H7 (cell line): ENCODE measurements around the gene PTPRD. TPM values are rescaled to one million over a fixed set of nuclear protein-coding genes. Genes with fewer than 3 reads are reported as not detected.

ENCODE experiments used
- DNase-seq: peaks from one replicate; pipeline ENCODE4 v3.0.0; 2012
- H3K27me3 ChIP-seq: 2 replicates; pipeline ENCODE4 v1.6.0; 2011; ENCODE audit warnings: mild to moderate bottlenecking, low read length; ENCODE audit not compliant: control insufficient read depth, insufficient read depth
- H3K36me3 ChIP-seq: replicated peaks from 2 replicates; pipeline ENCODE4 v1.5.1; 2011; ENCODE audit warnings: low read length; ENCODE audit not compliant: control insufficient read depth, insufficient read depth
- H3K4me3 ChIP-seq: 2 replicates; pipeline ENCODE4 v1.5.1; 2011; ENCODE audit warnings: low read depth, mild to moderate bottlenecking, control low read depth, low read length, moderate library complexity; ENCODE audit not compliant: insufficient read depth
- total RNA-seq: library from RNA; depleted of rRNA; stranded (reverse); fragments of >200 nt; shearing (Covaris generic); gene quantifications from 2 replicates; pipeline ENCODE4 v1.2.3, GENCODE V29; 2014

The PTPRD gene
- total RNA-seq, 1 experiment from 2014 or later, result 21.5 TPM

DNA sequence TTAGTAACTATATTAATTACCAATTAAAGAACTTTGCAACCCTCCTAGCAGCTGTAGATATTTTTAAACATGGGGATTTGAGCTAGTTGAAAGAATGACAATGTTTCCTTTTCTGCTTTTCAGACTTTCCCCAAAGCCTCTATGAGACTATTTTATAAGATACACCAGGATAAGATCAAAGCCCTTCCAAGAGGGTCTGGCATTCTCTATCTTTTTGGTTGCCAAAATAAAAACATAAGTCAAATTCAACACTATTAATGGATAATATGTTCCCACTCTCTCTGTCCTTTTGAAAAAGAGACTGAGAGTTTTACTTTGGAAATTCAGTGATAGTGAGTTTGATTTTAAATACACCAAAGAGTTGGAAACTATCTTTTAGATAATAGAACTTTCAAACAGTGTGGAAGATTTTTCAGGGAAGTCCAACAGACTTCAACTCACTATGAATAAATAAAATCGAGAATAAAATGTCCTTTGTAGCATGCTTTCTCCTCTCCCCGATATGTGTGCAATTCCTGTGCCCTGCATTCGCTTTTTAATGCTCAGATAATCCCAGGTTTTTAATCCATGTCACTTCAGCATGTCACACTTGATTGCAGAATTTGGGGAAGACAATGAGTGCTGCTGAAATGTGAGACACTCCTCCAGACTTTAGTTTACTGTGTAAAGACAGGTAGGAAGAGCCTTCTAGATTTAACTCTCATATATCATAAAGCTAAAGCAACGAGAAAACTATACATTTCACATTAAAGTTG is 1717.5 kb downstream of the PTPRD start:
- Histone ChIP-seq H3K4me3 (no peak overlapping the region), H3K27me3 (no peaks in the 10 kb centered on the region), H3K36me3 (no peaks in the 10 kb centered on the region)
- DNase-seq, result no peak

- no peak for DNase-seq
- no peaks in the 10 kb centered on the region for H3K27me3 ChIP-seq
- no peak overlapping the region for H3K4me3 ChIP-seq
- no peaks in the 10 kb centered on the region for H3K36me3 ChIP-seq
Measured at GRCh38 chr9:8890695-8891094, 1722.1 kb downstream of the PTPRD start.

GRCh38 chr9:8889100-8889499 is 1723.7 kb downstream of the PTPRD start:
- DNase-seq, result no peak

GRCh38 chr9:8888591-8888990 is 1724.2 kb downstream of the PTPRD start:
- no peaks in the 10 kb centered on the region for H3K27me3 ChIP-seq
- no peak overlapping the region for H3K4me3 ChIP-seq
- no peaks in the 10 kb centered on the region for H3K36me3 ChIP-seq
- no peak for DNase-seq

More at GRCh38 chr9:8889100-8889499, 1723.7 kb downstream of the PTPRD start:
- H3K27me3 ChIP-seq, result no peaks in the 10 kb centered on the region
- H3K36me3 ChIP-seq, result no peaks in the 10 kb centered on the region
- no peak overlapping the region for H3K4me3 ChIP-seq

GRCh38 chr9:8887369-8887768 is 1725.4 kb downstream of the PTPRD start:
- no peak for DNase-seq
- Histone ChIP-seq H3K36me3 (no peaks in the 10 kb centered on the region), H3K27me3 (no peaks in the 10 kb centered on the region), H3K4me3 (no peak overlapping the region)

DNA sequence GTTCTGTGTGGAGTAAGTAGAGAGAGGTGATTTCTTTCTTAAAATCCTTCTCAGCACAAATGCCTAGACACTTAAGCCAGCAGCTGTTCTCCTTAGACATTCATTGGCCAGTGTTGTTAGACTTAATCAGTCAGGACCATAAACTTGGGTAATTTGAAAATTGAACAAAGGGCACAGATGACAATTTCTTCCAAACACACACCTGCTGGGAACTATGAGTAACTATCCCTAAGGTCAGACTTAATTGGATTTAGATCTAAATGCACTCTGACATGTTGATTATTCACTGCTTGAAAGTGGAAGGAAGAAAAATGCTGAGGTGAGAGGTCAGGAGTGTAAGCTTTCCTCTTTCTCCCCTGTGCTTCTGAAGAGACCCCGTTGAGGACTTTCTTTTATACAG is 1729.5 kb downstream of the PTPRD start:
- no peak for DNase-seq
- Histone ChIP-seq H3K36me3 (no peaks in the 10 kb centered on the region), H3K27me3 (no peaks in the 10 kb centered on the region), H3K4me3 (no peak overlapping the region)

DNA sequence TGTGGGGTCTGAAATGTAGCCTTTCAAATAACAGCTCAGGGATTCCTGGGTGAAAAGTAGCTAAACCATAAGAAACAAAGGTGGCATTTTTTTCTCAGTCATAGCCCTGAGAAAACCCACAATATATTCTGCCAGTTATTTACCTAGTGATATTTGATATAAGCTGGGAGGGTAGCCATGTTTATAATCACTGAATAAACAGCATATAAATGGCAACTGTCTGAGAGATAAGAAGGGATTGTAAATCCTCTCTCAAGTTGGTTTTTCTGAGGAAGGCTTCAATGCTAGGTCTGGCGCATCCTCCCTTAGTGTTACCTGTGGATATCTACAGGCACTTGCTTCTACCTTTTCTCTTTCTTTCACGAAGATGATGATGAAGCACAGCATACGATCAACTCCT is 1732.7 kb downstream of the PTPRD start:
- no peak for DNase-seq

DNA sequence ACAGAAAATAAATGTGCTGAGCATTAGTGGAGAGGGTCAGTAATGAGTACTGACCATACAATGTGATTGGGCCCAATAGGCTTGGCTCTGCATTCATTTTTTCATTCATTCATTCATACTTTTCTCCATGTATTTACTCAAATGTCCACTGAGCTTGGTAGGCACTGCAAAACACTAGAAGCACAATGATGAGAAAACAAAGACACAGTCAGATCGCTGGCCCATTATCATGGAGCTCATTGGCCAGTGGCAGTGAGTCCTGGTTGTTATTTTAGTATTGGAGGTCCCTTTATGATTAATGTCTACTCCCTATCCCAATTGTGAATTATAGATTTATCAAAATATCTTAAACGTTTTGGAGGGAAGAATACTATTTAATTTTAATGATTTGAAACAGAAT is 1733.5 kb downstream of the PTPRD start:
- no peaks in the 10 kb centered on the region for H3K27me3 ChIP-seq
- no peak overlapping the region for H3K4me3 ChIP-seq
- no peak for DNase-seq
- no peaks in the 10 kb centered on the region for H3K36me3 ChIP-seq

More for the DNA sequence above, 1732.7 kb downstream of the PTPRD start:
- no peaks in the 10 kb centered on the region for H3K36me3 ChIP-seq
- no peaks in the 10 kb centered on the region for H3K27me3 ChIP-seq
- no peak overlapping the region for H3K4me3 ChIP-seq

DNA sequence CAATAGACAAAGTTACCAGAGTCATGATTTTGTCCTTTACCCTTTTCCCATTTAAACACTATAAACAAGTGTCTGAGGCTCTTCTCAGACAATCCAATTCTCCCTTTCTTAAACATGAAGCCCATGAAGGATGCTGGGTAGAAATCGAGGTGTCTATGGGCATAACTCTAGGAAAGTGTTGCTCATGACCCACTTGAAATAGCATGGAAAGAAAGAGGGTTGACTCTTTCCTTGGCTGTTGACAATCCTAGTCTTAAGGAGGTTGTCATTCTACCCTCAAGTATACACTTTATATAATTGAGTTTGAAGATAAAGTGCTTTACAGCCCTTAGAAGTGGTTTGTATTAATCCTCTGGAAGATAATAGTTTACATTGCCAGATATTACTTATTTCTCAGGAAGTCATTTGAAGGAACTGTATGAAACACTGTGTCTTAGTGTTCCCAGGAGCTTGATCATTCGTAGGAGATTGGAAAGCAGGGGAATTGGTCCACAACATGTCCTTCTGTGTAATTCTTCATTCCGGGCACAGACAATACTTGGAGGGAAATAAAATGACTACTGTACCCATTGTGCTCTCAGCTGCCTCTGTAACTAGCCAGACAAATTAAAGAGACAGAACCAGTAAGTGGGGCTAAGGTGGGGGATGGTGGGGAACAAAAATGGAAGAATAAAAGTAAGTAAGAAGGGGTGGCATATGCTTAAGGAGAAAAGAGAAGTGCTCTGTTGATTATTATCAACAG is 1734.9 kb downstream of the PTPRD start:
- H3K36me3 ChIP-seq, result no peaks in the 10 kb centered on the region
- no peaks in the 10 kb centered on the region for H3K27me3 ChIP-seq
- no peak for DNase-seq
- H3K4me3 ChIP-seq, result no peak overlapping the region

- DNase-seq, result no peak
- Histone ChIP-seq H3K36me3 (no peaks in the 10 kb centered on the region), H3K27me3 (no peaks in the 10 kb centered on the region), H3K4me3 (no peak overlapping the region)
Measured at GRCh38 chr9:8876303-8876702, 1736.5 kb downstream of the PTPRD start.

- no peaks in the 10 kb centered on the region for H3K36me3 ChIP-seq
- no peak for DNase-seq
- no peak overlapping the region for H3K4me3 ChIP-seq
- no peaks in the 10 kb centered on the region for H3K27me3 ChIP-seq
Measured at GRCh38 chr9:8874482-8874881, 1738.3 kb downstream of the PTPRD start.

- H3K36me3 ChIP-seq, result no peaks in the 10 kb centered on the region
- no peaks in the 10 kb centered on the region for H3K27me3 ChIP-seq
- H3K4me3 ChIP-seq, result no peak overlapping the region
- no peak for DNase-seq
Measured at GRCh38 chr9:8872802-8873201, 1740.0 kb downstream of the PTPRD start.

- H3K36me3 ChIP-seq, result no peaks in the 10 kb centered on the region
- no peak overlapping the region for H3K4me3 ChIP-seq
- H3K27me3 ChIP-seq, result no peaks in the 10 kb centered on the region
- DNase-seq, result no peak
Measured at GRCh38 chr9:8871796-8872445, 1740.9 kb downstream of the PTPRD start.

GRCh38 chr9:8871396-8871795 is 1741.4 kb downstream of the PTPRD start:
- no peak for DNase-seq
- no peak overlapping the region for H3K4me3 ChIP-seq
- no peaks in the 10 kb centered on the region for H3K36me3 ChIP-seq
- H3K27me3 ChIP-seq, result no peaks in the 10 kb centered on the region

- no peak for DNase-seq
- H3K36me3 ChIP-seq, result no peaks in the 10 kb centered on the region
- no peaks in the 10 kb centered on the region for H3K27me3 ChIP-seq
- no peak overlapping the region for H3K4me3 ChIP-seq
Measured at GRCh38 chr9:8869812-8870211, 1743.0 kb downstream of the PTPRD start.
